HG02840 (cell line): Measurements from ENCODE around the gene A3GALT2.
"Not testable (repeated sequence)": the region's sequence is repeated elsewhere in the genome, so short reads cannot be mapped to it uniquely, and the experiment has no call there.

Experiments
- ATAC-seq: cut with Tn5 transposase; IDR thresholded peaks from one replicate; pipeline ENCODE4 v1.9.1; 2021; ENCODE audit warnings: mild to moderate bottlenecking, moderate library complexity, moderate number of reproducible peaks; ENCODE audit not compliant: unreplicated experiment, low FRiP score

A3GALT2 gene

DNA sequence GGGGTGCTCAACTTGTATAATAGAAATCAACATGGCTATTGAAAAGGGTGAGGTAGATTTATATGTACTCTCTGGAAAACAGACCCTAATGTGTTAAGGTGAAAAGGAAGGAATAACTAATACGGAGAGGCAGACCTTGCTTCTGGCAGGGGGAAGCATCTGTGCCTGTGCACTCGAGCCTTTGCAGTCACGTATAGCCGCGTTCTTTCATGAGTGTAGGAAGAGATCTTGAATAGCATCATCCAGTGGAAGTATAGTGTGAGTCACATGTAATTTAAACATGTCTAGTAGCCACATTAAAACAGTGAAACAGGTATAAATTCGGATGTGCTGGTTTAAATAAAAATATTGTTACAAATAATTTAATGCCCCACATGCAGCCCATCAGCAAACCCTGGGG is 3.0 kb downstream of the A3GALT2 start:
- ATAC-seq, result no peak

DNA sequence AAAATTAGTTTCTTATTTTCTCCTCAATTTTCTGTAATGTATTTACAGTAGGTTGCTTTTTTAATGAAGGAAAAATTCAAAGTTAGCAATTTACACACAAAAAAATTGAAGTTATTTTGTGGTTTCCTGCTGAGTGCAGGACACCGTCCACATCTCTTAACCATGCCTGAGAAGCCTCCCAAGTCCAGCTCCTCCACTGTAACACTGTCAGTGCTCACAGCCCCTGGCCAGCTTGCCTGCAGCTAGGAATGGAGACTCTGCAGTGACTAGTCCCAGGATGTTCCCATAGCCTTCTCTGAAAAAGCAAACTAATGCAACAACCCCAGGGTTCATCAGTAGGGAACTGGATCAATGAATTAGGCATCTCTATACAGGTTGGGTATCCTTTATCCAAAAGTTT is 3.5 kb downstream of the A3GALT2 start:
- ATAC-seq, result no peak

DNA sequence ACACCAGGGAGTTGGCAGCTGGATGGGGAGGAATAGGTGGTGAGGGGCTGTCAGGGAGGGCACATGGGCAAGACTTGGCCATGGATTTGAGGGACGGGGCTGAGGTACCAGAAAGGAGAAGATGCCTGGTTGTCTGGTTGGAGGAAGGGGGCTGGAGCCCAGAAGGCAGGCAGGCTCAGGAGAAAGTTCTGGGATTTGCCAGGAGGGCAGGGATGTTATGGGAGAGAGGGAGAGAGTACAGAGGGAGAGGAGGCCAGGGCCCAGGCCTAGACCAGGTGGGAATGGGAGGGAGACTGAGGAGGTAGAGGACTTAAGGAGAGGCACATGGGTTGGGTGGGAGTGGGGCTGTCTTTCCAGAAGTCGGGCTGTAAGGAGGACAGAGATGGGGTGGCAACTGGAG is 4.3 kb downstream of the A3GALT2 start:
- no peak for ATAC-seq

DNA sequence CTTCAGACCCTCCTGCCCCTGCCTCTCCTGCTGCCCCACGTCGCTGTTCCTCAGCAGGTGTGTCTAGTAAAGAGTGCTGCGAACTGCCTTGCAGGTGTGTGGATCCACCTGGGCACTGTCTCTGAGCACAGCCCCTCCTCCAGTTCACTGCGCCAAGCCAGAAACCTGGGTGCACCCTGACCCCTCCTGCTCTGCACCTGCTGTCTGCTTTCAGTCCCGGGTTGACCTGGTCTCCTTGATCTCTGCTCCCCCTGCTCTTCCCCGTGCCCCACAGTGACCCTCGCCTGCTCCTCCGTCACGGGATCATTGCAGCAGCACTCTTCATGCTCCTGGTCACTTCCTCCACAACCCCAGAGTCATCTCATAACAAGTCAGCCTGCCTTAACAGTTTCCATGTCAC is 6.5 kb downstream of the A3GALT2 start:
- no peak for ATAC-seq

DNA sequence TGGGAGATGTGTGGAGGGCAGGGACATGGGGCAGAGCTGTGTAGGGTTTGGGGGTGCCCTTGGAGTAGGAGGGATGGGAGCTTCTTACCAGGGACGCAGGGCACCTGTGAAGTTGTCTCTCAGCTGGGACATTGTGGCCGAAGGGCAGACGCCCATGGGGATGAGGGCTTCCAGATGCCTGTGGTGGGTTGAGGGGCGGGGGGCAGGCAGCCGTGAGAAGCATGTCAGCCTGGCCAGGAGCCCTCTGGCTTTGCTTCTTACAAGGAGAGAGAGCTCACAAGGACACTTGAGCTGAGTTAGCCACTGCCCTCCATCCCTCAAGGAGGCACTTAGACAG is 8.5 kb downstream of the A3GALT2 start:
- ATAC-seq, result no peak

- no peak for ATAC-seq
Observed at GRCh38 chr1:33311706-33312412, 9.0 kb downstream of the A3GALT2 start.

GRCh38 chr1:33310702-33311101 is 10.2 kb downstream of the A3GALT2 start:
- no peak for ATAC-seq

GRCh38 chr1:33309351-33309750 is 11.5 kb downstream of the A3GALT2 start:
- ATAC-seq, result not testable (repeated sequence)

- ATAC-seq, result no peak
Observed at GRCh38 chr1:33307494-33307864, 13.4 kb downstream of the A3GALT2 start.

GRCh38 chr1:33306653-33307493 is 14.0 kb downstream of the A3GALT2 start:
- ATAC-seq, result no peak

DNA sequence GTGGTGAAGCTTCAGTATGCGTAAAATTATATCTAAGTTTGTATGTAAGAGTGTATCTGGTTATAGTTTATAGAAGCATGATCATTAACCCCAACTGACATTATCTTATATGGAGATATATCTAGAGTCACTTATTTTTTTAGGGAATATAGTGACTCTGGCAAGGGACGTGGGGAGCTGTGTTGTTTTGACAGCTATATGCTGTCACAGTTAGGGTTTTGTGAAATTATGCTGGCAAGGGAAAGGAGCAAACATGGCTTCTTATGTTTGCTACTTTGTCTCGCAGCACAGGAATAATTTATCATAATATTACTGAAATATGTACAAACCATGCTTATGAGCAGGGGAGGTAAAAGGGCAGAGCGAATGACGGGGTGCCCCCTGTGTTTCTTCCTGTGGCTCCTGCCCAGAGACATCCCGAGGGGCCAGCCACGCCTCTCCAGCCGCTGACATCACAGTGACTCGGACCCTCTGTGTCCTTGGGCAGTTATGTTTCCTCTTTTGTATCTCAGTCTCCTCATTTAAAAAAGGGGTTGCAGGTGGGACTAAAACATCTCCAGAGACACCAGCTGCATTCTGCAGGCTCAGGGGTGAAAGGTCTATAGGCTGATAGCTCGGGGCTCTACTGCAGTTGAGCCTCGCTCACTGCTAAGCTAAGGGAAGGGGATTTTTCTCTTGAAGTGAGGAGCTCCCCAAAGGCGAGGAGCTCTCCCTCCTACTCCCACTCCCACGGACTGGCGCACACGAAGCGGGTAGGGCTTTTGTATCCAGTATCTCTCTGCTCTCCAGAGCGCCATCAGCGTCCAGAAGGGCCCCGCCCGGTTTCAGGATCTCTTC is 14.9 kb downstream of the A3GALT2 start:
- ATAC-seq, result no peak

- no peak for ATAC-seq
Observed at GRCh38 chr1:33305016-33305415, 15.9 kb downstream of the A3GALT2 start.

DNA sequence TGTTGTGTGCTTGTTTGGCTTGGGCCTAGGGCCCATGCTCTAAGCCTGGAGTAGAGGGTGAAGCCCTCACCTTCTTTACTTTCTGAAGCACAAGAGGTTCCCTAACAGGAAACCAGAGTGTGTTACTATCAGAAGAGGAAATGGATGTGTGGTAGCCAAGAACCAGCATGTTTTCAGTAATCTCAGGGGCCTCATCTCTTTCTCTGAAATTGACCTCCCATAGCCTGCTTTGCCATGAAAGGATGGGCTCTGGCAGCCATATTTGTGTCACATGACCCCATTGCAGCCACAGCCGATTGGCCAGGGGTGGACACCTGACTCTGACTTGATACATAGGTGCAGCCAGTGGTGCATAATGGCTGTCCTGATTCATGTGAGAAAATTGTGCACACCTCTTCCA is 18.6 kb downstream of the A3GALT2 start:
- ATAC-seq, result no peak

GRCh38 chr1:33301273-33301984 is 19.5 kb downstream of the A3GALT2 start:
- ATAC-seq, result no peak

DNA sequence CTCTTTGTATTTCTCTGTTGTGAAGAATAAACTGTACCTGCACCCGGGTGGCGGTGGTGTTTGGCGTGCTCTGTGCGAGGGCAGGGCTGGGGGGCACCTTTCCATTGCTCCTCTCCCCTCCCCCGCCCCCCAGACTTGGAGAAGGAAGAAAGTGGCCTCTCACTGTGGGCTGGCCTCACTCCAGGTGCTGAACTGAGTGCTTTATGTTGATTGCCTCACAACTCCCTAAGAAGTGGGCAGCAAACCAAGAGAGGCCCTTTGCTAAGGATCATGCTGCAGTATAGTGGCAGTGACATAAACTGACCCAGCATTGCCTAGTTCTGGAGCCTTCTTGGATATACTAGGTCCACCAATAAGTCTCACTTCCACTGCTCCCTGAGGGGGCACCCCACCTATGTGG is 20.2 kb downstream of the A3GALT2 start:
- ATAC-seq, result no peak

DNA sequence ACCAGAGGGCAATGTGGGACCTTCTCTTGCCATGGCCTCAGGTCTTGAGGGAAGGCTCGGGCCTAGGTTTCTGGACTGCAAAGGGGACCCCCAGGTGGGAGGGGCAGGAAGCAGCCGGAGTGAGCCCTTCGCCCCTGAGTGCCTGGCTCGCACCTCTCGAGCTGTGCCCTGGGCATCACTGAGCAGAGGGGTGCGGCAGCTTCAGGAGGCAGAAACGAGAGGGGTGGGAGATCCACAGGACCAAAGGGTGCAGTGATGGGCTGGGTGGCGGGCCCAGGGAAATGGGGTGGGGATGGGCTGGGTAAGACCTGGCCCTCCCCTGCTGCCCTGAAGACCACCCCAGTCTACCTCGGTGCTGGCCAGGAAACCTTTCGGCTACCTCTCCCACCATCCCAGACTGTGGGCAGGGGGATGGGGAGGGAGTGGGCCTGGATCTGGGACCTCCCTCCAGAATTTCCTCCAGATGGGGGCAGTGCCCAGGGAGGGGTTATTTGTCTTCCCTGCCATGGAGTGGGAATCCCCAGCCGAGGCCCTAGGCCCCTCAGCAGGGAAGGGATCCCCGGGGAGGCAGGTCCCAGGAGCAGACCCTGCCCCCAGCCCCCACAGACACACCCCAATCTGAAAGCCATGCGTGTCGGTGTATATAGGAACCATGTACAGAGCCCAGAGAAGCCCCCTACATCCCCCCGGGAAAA is 21.3 kb downstream of the A3GALT2 start:
- no peak for ATAC-seq

DNA sequence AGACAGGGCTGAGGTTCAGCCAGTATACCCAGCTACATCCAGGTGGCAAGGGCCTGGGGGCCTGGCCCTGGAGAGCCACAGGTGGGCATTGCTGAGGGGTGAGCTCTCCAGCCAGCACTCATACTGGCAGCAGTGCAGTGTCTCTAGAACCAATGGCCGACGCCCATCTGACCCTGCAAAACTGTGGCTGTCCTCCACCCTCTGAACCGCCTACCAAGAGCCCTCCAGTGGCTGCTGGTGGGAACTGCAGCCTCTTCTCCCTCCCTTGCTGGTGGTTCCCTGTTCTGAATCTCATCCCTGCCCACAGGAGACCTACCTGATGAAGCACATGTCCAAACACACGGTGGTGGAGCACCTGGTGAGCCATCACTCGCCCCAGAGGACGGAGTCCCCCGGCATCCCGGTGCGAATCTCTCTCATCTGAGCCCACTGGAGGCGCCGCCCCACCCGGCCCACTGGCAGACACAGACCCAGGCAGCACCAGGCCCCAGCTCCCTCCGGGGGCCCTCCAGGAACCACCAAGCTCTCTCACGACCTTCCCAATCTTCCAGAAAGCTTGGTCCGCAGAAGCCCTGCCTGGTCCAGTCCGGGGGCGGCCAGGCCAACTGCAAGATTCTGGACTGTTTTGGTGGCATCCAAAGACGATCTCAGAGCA is 22.1 kb downstream of the A3GALT2 start:
- ATAC-seq, result no peak

DNA sequence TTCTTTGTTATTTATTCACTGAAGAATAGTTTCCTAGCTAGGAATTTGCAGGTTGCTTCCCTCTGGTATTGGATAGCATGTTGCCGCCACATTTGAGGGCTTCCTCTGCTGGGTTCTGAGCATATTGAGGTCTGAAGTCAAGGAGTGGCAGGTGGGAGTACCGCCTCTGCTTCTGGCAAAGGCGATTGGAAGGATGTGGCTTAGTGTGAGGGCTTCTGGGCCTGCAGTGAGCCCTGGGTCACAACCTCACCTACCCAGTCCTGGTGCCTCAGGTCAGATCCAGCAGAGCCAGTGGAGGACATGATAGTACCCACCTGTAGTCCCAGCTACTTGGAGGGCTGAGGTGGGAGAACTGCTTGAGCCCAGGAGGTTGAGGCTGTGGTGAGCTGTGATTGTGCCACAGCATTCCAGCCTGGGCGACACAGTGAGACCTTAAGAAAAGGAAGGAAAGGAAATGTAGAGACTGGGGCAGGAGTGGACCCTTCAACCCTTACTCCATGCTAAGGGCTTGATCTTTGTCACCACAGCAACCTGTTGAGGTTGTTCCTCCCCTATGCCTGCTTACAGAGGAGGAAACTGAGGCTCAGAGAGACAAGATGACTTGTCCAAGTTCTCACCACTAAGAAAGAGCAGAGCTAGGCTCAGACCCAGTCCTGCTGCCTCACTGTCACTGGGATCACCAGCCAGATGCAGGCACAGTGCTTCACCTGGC is 22.8 kb downstream of the A3GALT2 start:
- ATAC-seq, result no peak

- ATAC-seq, result no peak
Observed at GRCh38 chr1:33296824-33297223, 24.1 kb downstream of the A3GALT2 start.
